Coronary artery (tissue), 2 donors: ENCODE results near the gene OSBPL1A.

Experiments used
- DNase-seq: peaks from one replicate; pipeline ENCODE4 v3.0.0-alpha.2; 2017; ENCODE audit warnings: low spot score
- H3K27ac ChIP-seq, 2 donors: fragments of 200-600 bp; sonication (generic); one replicate each; pipeline ENCODE4 v1.5.1; 2016 to 2019
- H3K4me3 ChIP-seq: fragments of 200-600 bp; sonication (generic); 2 replicates; pipeline ENCODE4 v1.5.1; 2016; ENCODE audit warnings: mild to moderate bottlenecking, moderate library complexity
- TF ChIP-seq, protein P1 (sequence below): fragments of 200-600 bp; sonication (generic); IDR thresholded peaks from one replicate; pipeline ENCODE4 v1.5.1; 2019; ENCODE audit warnings: antibody characterized with exemption

Gene OSBPL1A

DNA sequence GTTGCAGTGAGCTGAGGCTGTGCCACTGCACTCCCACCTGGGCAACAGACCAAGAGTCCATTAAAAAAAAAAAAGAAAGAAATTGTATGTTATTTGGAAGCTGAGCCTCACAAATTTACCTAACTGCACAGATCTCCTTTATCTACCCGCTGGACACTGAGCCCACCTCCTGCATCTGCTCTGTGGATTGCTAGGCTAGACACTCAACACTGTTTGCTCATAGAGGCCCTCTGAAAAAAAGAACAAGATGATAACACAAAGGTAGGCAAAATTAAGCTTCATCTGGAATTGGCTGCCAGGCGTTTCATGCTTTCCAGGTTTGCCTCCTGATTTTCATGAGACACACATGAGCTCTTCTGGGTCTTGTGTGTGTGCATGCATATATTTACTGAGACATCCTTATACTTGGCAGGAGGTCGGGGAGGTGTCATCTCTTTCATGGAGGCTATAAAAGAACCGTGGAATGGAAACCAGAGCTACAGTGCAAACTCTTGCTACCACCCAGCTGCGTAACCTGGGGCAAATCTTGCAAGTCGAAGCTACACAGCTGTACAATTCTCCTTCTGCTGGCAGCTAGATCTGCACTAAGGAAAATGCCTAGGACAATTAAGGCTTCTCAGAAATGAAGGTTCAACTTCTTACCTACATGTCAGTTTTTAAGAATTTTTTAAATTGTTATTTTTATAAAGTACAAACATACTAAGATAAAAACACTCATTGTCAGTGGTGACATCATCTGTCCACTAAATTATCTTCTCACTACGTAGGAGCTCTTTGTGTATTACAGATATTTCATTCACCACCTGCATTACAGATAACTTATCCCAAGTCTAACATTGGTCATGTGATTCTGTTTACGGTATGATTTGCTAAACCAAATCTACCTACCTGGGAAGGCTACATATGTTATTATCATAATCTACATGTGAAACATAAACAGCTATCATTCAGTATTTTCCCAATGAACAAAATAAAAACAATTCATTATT, 195.6 kb downstream of the OSBPL1A start:
- no peak for DNase-seq
- H3K4me3 ChIP-seq = no peak overlapping the region
- TF ChIP-seq, protein P1, sequence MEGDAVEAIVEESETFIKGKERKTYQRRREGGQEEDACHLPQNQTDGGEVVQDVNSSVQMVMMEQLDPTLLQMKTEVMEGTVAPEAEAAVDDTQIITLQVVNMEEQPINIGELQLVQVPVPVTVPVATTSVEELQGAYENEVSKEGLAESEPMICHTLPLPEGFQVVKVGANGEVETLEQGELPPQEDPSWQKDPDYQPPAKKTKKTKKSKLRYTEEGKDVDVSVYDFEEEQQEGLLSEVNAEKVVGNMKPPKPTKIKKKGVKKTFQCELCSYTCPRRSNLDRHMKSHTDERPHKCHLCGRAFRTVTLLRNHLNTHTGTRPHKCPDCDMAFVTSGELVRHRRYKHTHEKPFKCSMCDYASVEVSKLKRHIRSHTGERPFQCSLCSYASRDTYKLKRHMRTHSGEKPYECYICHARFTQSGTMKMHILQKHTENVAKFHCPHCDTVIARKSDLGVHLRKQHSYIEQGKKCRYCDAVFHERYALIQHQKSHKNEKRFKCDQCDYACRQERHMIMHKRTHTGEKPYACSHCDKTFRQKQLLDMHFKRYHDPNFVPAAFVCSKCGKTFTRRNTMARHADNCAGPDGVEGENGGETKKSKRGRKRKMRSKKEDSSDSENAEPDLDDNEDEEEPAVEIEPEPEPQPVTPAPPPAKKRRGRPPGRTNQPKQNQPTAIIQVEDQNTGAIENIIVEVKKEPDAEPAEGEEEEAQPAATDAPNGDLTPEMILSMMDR = no peak
- H3K27ac ChIP-seq = no peak overlapping the region

DNA sequence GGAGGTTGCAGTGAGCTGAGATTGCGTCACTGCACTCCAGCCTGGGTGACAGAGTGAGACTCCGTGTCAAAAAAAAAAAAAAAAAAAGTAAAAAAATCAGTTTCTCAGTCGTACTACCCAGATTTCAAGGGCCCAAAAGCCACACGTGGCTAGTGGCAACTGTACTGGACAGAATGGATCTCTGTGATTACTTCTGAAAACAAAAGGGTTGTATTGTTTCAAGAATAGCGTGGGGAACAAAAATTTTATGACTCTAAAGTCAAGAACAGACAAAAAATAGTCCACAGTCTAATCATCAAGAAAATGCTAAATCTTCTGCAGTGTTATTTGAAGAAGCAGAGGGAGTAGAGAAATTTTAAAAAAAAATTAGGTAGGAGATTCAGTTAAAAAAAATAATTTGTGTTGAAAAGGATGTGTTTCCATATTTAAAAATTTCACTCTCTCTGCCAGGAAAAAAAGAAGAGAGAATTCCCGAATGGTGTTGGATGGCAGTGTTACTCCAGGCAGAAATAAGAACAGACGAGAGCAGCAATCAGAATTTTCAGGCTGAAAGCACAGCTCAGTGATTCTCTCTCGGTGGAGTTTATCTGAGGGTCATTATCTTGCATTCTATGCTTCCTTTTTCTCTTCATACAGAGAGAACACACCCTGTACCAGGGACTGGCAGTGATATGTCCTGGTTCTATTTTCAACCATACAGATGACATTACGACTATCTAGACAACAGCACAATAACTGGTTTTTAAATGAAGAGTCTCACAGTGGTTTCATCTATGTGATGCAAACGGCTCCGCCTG, 196.9 kb downstream of the OSBPL1A start:
- Histone ChIP-seq H3K27ac (no peak overlapping the region), H3K4me3 (no peak overlapping the region)
- TF ChIP-seq, protein P1 = no peak
- DNase-seq = no peak

DNA sequence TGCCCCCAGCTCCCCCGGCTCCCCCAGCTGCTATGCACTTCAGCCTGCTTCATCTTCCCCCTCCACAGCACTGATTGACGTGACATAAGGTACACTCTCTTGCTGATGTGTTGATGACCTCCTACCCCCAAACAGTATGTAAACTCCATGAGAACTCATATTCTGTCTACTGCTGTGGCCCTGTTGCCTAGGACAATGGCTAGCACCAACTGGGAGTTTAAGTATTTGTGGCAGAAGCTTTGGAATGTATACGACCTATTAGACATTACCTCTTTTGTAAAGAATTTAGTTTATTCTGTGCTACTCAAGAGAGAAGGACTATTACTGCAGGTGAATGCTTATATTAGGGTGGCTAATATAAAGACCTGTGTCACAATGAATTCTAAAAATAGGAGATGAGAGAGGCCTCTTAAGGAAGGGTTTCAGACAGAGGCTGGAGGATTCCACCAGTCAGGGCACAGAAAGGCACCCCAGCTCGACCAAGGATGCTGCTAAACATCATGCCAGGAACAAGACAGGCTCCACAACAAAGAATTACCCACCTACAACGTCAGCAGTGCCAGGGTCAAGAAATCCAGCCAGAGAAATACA, 198.2 kb downstream of the OSBPL1A start:
- TF ChIP-seq, protein P1 = no peak
- no peak for DNase-seq
- Histone ChIP-seq H3K27ac (no peak overlapping the region), H3K4me3 (no peak overlapping the region)

DNA sequence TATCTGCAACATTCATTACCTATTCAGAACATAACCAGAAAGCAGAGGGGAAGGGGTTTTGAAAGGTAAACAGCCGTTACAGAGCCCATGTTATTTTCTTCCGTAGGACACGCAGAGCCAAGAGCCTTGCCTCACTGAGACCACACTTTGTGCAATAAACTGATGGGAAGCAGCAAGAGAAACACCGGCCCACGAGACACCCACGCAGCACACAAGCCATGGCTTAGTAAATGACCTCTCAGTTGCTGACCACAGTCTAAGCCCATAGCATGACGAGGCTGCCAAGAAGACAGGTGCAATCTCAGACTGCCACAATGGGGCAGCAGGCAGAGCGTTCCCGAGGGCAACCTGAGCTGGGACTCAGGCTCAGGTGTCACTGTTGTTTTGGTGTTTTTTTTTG, 199.2 kb downstream of the OSBPL1A start:
- Histone ChIP-seq H3K4me3 (no peak overlapping the region), H3K27ac (no peak overlapping the region)
- no peak for DNase-seq
- TF ChIP-seq, protein P1 = no peak

DNA sequence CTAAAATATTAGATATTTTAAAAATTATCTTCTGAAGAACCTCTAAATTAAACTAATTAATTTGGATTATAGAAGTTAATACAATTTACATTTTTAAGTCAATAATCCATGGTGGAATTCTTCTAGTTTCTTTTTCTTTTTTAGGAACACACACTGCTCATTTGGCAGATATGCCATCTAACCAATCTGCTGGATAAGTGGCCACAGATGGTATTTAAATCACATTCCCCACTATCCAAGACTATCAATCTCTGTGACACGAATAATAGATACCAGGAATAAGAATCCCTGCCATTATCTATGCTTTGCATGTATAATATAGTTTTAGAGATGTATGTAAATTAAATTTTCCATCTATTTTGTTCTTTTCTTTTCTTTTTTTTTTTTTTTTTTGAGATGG, 200.2 kb downstream of the OSBPL1A start:
- Histone ChIP-seq H3K4me3 (no peak overlapping the region), H3K27ac (no peak overlapping the region)
- TF ChIP-seq, protein P1 = no peak
- DNase-seq = no peak

DNA sequence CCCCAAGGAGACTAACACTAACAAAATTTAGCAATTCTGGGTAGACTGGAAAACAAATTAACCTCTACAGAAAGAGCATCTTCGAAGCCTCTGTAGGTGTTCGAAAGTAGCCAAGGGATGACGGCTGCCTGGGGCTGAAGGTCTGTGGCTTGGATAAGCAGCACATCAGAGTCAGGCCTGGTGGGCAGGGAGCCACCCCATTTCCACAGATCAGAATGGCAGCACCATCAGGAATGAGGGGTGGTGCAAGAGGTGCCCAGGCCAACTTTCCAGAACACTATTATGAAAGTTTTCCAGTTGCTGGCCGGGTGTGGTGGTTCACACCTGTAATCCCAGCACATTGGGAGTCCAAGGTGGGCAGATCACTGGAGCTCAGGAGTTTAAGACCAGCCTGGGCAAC, 200.9 kb downstream of the OSBPL1A start:
- H3K27ac ChIP-seq = no peak overlapping the region
- no peak for DNase-seq

More for the DNA sequence above, 200.9 kb downstream of the OSBPL1A start:
- no peak overlapping the region for H3K4me3 ChIP-seq
- TF ChIP-seq, protein P1 = no peak
